HCT116 (cell line): ENCODE results near the gene LAMA1. TPM values are rescaled to one million over a fixed set of nuclear protein-coding genes. Genes with fewer than 3 reads are reported as not detected.

ENCODE experiments used
- ATAC-seq: fragments of 200-7000 bp; cut with Tn5 transposase; 2 replicates; pipeline ENCODE4 v1.9.1; 2020; ENCODE audit warnings: mild to moderate bottlenecking, moderate library complexity
- BruUV-seq: library from RNA; stranded (reverse); fragments of 400-500 nt; replicated peaks from 2 replicates; lab custom pipeline; 2021; lab: Mats Ljungman, UMichigan
- CTCF ChIA-PET: fragments of 300-600 bp; sonication (Branson Sonifier 250); formaldehyde crosslinking; loops from one replicate; lab custom pipeline; 2021; ENCODE audit warnings: antibody characterized with exemption; lab: Charles Lee
- POLR2A ChIA-PET: fragments of 300-600, 350-600 bp; sonication (Branson Sonifier 250); formaldehyde crosslinking; loops from one replicate; lab custom pipeline; 2021; ENCODE audit warnings: antibody characterized with exemption; lab: Charles Lee
- RAD21 ChIA-PET, 2 experiments: fragments of 300-600 bp; sonication (Branson Sonifier 250); formaldehyde crosslinking; loops; one replicate each; lab custom pipeline; 2023; ENCODE audit warnings: low total read pairs in 2 of 2; ENCODE audit not compliant: uncharacterized antibody in 2 of 2, unreplicated experiment in 2 of 2, low non-redundant PET in 1 of 2; lab: Charles Lee
- DNase-seq: peaks from one replicate; pipeline ENCODE4 v3.0.0-alpha.2; 2010; ENCODE audit warnings: low read depth, low spot score
- H2AFZ ChIP-seq: fragments of 200-600 bp; shearing (Covaris generic), sonication (generic); 2 replicates; pipeline ENCODE4 v1.6.1; 2017; ENCODE audit warnings: low read depth, mixed run types, mixed read lengths, antibody characterized with exemption, low read length; ENCODE audit not compliant: poor library complexity, severe bottlenecking
- H3K27ac ChIP-seq: 2 replicates; pipeline ENCODE4 v1.5.1; 2012; ENCODE audit warnings: low read depth, low read length
- H3K27me3 ChIP-seq: fragments of 200-600 bp; sonication (generic); 2 replicates; pipeline ENCODE4 v1.6.1; 2016; ENCODE audit warnings: mixed run types, low read length, mixed read lengths; ENCODE audit not compliant: insufficient read depth
- H3K36me3 ChIP-seq, 2 experiments: fragments of 200-500 bp in 1 of 2; fragments of 200-600 bp in 1 of 2; sonication (Bioruptor generic) in 1 of 2; sonication (generic) in 1 of 2; 2 replicates each; pipeline versions ENCODE4 v1.5.1 to v1.6.1; 2014 to 2016; ENCODE audit warnings: low read length in 2 of 2, inconsistent platforms in 1 of 2, mixed read lengths in 1 of 2, mixed run types in 1 of 2; ENCODE audit not compliant: insufficient read depth in 2 of 2, control insufficient read depth in 1 of 2
- H3K4me1 ChIP-seq, 2 experiments: fragments of 200-600 bp in 1 of 2; sonication (generic) in 1 of 2; 2 replicates each; pipeline versions ENCODE4 v1.5.1 to v1.6.1; 2012 to 2017; ENCODE audit warnings: low read length in 2 of 2, inconsistent platforms in 1 of 2, mild to moderate bottlenecking in 1 of 2, mixed read lengths in 1 of 2, mixed run types in 1 of 2, moderate library complexity in 1 of 2; ENCODE audit not compliant: insufficient read depth in 2 of 2, control insufficient read depth in 1 of 2
- H3K4me2 ChIP-seq: fragments of 200-600 bp; sonication (generic); 2 replicates; pipeline ENCODE4 v1.6.1; 2017; ENCODE audit warnings: mixed run types, low read length, mixed read lengths
- H3K4me3 ChIP-seq, 2 experiments: fragments of 200-600 bp in 1 of 2; sonication (generic) in 1 of 2; replicated peaks in 1 of 2; 2 replicates each; pipeline ENCODE4 v1.5.1; 2011 to 2016; ENCODE audit warnings: low read length in 2 of 2, control low read depth in 1 of 2, low read depth in 1 of 2, mild to moderate bottlenecking in 1 of 2, mixed read lengths in 1 of 2, mixed run types in 1 of 2
- H3K79me2 ChIP-seq: fragments of 200-600 bp; sonication (generic); 2 replicates; pipeline ENCODE4 v1.6.1; 2017; ENCODE audit warnings: mild to moderate bottlenecking, mixed run types, low read length, moderate library complexity, mixed read lengths; ENCODE audit not compliant: insufficient read depth
- H3K9ac ChIP-seq: fragments of 200-600 bp; sonication (generic); 2 replicates; pipeline ENCODE4 v1.6.1; 2016; ENCODE audit warnings: low read length, mixed read lengths
- H3K9me2 ChIP-seq: fragments of 200-600 bp; sonication (generic), shearing (Covaris generic); 2 replicates; pipeline ENCODE4 v1.6.1; 2017; ENCODE audit warnings: mixed run types, mild to moderate bottlenecking, moderate library complexity; ENCODE audit not compliant: insufficient read depth
- H3K9me3 ChIP-seq, 2 experiments: fragments of 200-500 bp in 1 of 2; fragments of 200-600 bp in 1 of 2; sonication (Bioruptor generic) in 1 of 2; sonication (generic) in 1 of 2; 2 replicates each; pipeline ENCODE4 v1.6.1; 2014 to 2017; ENCODE audit warnings: low read length in 2 of 2, mixed read lengths in 2 of 2, inconsistent platforms in 1 of 2, low read depth in 1 of 2, mild to moderate bottlenecking in 1 of 2, mixed run types in 1 of 2, moderate library complexity in 1 of 2; ENCODE audit not compliant: control insufficient read depth in 1 of 2, insufficient read depth in 1 of 2
- H4K20me1 ChIP-seq: fragments of 200-600 bp; sonication (generic), shearing (Covaris generic); 2 replicates; pipeline ENCODE4 v1.6.1; 2017; ENCODE audit warnings: mixed run types, mild to moderate bottlenecking, moderate library complexity; ENCODE audit not compliant: insufficient read depth
- CBX3 ChIP-seq: IDR thresholded peaks from 2 replicates; pipeline ENCODE4 v1.6.1; 2012; ENCODE audit warnings: low read depth
- CEBPB ChIP-seq: IDR thresholded peaks from 2 replicates; pipeline ENCODE4 v1.6.1; 2012; ENCODE audit warnings: low read depth
- ELF1 ChIP-seq: IDR thresholded peaks from 2 replicates; pipeline ENCODE4 v1.6.1; 2012; ENCODE audit warnings: low read depth, borderline replicate concordance
- EZH2 ChIP-seq: fragments of 200-600 bp; sonication (generic); IDR thresholded peaks from 2 replicates; pipeline ENCODE4 v1.6.1; 2017; ENCODE audit warnings: antibody characterized with exemption, mixed run types
- FOSL1 ChIP-seq: IDR thresholded peaks from 2 replicates; pipeline ENCODE4 v1.6.1; 2012; ENCODE audit warnings: low read depth
- POLR2A ChIP-seq: IDR thresholded peaks from 2 replicates; pipeline ENCODE4 v1.7.0; 2011; ENCODE audit warnings: borderline replicate concordance; ENCODE audit not compliant: insufficient read depth, insufficient read length; ENCODE audit errors: extremely low read depth
- POLR2AphosphoS5 ChIP-seq: IDR thresholded peaks from 2 replicates; pipeline ENCODE4 v1.6.1; 2011; ENCODE audit warnings: mild to moderate bottlenecking, low read depth, low read length, moderate library complexity
- RAD21 ChIP-seq: IDR thresholded peaks from 2 replicates; pipeline ENCODE4 v1.6.1; 2012; ENCODE audit warnings: low read depth, mild to moderate bottlenecking
- SP1 ChIP-seq: IDR thresholded peaks from 2 replicates; pipeline ENCODE4 v1.6.1; 2012; ENCODE audit warnings: low read depth
- SRF ChIP-seq: IDR thresholded peaks from 2 replicates; pipeline ENCODE4 v1.6.1; 2012; ENCODE audit warnings: low read depth
- YY1 ChIP-seq: IDR thresholded peaks from 2 replicates; pipeline ENCODE4 v1.6.1; 2011; ENCODE audit warnings: low read length, low read depth, moderate library complexity, mild to moderate bottlenecking; ENCODE audit not compliant: insufficient replicate concordance; ENCODE audit errors: extremely low read depth
- intact Hi-C: fragments of 100-400 bp; cut with micrococcal nuclease; formaldehyde crosslinking; loops from 2 replicates; pipeline ENCODE4 v1.10.0; 2022
- total RNA-seq: library from RNA; stranded (reverse); gene quantifications from one replicate; pipeline ENCODE4 v1.2.1, GENCODE V29; 2021; ENCODE audit not compliant: unreplicated experiment
- TF ChIP-seq, protein P1 (sequence below): IDR thresholded peaks from 2 replicates; pipeline ENCODE4 v1.6.1; 2012
- TF ChIP-seq, protein P2 (sequence below): IDR thresholded peaks from 2 replicates; pipeline ENCODE4 v1.6.1; 2012; ENCODE audit warnings: low read depth
- TF ChIP-seq, protein P3 (sequence below): IDR thresholded peaks from 2 replicates; pipeline ENCODE4 v1.6.1; 2012

The LAMA1 gene
- total RNA-seq, 1 experiment from 2014 or later = 0.05 TPM

DNA sequence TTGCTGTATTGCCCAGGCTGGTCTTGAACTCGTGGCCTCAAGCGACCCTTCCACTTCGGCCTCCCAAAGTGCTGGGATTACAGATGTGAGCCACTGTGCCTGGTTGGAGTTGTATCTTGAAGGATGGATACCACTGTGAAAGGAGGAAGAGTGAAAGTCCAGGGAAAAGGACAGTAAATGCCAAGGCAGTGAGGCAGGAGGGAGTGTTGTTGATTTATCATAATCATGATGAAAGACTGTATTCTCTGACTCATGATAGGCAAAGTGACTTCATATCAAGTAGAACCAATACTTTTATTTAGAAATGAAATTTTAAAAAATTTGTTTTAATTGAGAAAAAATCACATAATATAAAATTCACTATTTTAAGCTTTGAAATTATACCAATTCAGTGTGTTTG lies 225.8 kb downstream of the LAMA1 start:
- BruUV-seq = no TSS peak
- no peaks in the 10 kb centered on the region for H3K27me3 ChIP-seq
- no peaks in the 10 kb centered on the region for H3K4me1 ChIP-seq
- H3K4me3 ChIP-seq = no peak overlapping the region
- DNase-seq (no peak), ATAC-seq (no peak)
- H3K9ac ChIP-seq = no peak overlapping the region
- peaks cover 0 to 19% of the 10 kb centered on the region in 2 experiments; a peak in 2 of 4 replicates for H3K9me3 ChIP-seq
- H3K4me2 ChIP-seq = no peak overlapping the region
- intact Hi-C loops = no loop called here
- ChIA-PET CTCF (no interaction called here), RAD21 (no interaction called here), POLR2A (no interaction called here)
- H3K79me2 ChIP-seq = no peaks in the 10 kb centered on the region
- no peaks in the 10 kb centered on the region for H4K20me1 ChIP-seq
- H3K9me2 ChIP-seq = no peaks in the 10 kb centered on the region
- TF ChIP-seq SRF (no peak), CBX3 (no peak), CEBPB (no peak), ELF1 (no peak), POLR2AphosphoS5 (no peak), POLR2A (no peak), SP1 (no peak), EZH2 (no peak), RAD21 (no peak), YY1 (no peak), FOSL1 (no peak)
- TF ChIP-seq, protein P1, sequence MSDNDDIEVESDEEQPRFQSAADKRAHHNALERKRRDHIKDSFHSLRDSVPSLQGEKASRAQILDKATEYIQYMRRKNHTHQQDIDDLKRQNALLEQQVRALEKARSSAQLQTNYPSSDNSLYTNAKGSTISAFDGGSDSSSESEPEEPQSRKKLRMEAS = no peak
- TF ChIP-seq, protein P2, sequence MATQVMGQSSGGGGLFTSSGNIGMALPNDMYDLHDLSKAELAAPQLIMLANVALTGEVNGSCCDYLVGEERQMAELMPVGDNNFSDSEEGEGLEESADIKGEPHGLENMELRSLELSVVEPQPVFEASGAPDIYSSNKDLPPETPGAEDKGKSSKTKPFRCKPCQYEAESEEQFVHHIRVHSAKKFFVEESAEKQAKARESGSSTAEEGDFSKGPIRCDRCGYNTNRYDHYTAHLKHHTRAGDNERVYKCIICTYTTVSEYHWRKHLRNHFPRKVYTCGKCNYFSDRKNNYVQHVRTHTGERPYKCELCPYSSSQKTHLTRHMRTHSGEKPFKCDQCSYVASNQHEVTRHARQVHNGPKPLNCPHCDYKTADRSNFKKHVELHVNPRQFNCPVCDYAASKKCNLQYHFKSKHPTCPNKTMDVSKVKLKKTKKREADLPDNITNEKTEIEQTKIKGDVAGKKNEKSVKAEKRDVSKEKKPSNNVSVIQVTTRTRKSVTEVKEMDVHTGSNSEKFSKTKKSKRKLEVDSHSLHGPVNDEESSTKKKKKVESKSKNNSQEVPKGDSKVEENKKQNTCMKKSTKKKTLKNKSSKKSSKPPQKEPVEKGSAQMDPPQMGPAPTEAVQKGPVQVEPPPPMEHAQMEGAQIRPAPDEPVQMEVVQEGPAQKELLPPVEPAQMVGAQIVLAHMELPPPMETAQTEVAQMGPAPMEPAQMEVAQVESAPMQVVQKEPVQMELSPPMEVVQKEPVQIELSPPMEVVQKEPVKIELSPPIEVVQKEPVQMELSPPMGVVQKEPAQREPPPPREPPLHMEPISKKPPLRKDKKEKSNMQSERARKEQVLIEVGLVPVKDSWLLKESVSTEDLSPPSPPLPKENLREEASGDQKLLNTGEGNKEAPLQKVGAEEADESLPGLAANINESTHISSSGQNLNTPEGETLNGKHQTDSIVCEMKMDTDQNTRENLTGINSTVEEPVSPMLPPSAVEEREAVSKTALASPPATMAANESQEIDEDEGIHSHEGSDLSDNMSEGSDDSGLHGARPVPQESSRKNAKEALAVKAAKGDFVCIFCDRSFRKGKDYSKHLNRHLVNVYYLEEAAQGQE = no peak
- TF ChIP-seq, protein P3, sequence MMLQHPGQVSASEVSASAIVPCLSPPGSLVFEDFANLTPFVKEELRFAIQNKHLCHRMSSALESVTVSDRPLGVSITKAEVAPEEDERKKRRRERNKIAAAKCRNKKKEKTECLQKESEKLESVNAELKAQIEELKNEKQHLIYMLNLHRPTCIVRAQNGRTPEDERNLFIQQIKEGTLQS = no peak
- H2AFZ ChIP-seq = no peak overlapping the region
- H3K36me3 ChIP-seq = no peaks in the 10 kb centered on the region
- no peak overlapping the region for H3K27ac ChIP-seq

Other genes starting within 250 kb of the LAMA1 start
- gene LRRC30, start 113.3 kb upstream of the LAMA1 start, total RNA-seq = not detected